Muscle of leg (tissue), 11 donors: ENCODE measurements around the gene CDX2. TPM values are rescaled to one million over a fixed set of nuclear protein-coding genes. Genes with fewer than 3 reads are reported as not detected.

Experiments
- DNase-seq: peaks from one replicate; pipeline ENCODE4 v3.0.0; 2013
- H3K27ac ChIP-seq: one replicate; pipeline ENCODE4 v1.5.1; 2013; ENCODE audit warnings: mild to moderate bottlenecking, low read length, control low read depth
- H3K27me3 ChIP-seq: one replicate; pipeline ENCODE4 v1.6.1; 2013; ENCODE audit warnings: low read length; ENCODE audit not compliant: control insufficient read depth, insufficient read depth
- H3K36me3 ChIP-seq: one replicate; pipeline ENCODE4 v1.6.1; 2013; ENCODE audit warnings: low read length; ENCODE audit not compliant: control insufficient read depth, insufficient read depth
- H3K4me1 ChIP-seq: one replicate; pipeline ENCODE4 v1.6.1; 2013; ENCODE audit warnings: low read length; ENCODE audit not compliant: control insufficient read depth, insufficient read depth
- H3K4me3 ChIP-seq: one replicate; pipeline ENCODE4 v1.5.1; 2013; ENCODE audit warnings: low read length, control low read depth
- H3K9me3 ChIP-seq: replicated peaks from 2 replicates; pipeline ENCODE4 v1.6.1; 2013; ENCODE audit warnings: low read depth, low read length; ENCODE audit not compliant: control insufficient read depth
- WGBS: methylation state at CpG from one replicate; pipeline ENCODE4 v1.1.5; 2013; ENCODE audit warnings: missing lambda C conversion rate; ENCODE audit not compliant: insufficient coverage; 5-methylcytosine and 5-hydroxymethylcytosine counted together
- polyA plus RNA-seq, 8 donors: library from polyadenylated mRNA; unstranded; fragments of 120-200 nt; gene quantifications; one replicate each; pipeline versions ENCODE4 v1.2.1 to v1.2.3, GENCODE V29; 2013; ENCODE audit warnings: inconsistent platforms in 1 of 8, low replicate concordance in 1 of 8; ENCODE audit not compliant: insufficient read length in 8 of 8, insufficient read depth in 1 of 8
- total RNA-seq: library from RNA; stranded (reverse); fragments of 120-200 nt; gene quantifications from one replicate; pipeline ENCODE4 v1.2.4, GENCODE V29; 2013

The CDX2 gene
- total and polyA plus RNA-seq, 9 donors = 0.98 to 5.3 TPM; not detected in 7

DNA sequence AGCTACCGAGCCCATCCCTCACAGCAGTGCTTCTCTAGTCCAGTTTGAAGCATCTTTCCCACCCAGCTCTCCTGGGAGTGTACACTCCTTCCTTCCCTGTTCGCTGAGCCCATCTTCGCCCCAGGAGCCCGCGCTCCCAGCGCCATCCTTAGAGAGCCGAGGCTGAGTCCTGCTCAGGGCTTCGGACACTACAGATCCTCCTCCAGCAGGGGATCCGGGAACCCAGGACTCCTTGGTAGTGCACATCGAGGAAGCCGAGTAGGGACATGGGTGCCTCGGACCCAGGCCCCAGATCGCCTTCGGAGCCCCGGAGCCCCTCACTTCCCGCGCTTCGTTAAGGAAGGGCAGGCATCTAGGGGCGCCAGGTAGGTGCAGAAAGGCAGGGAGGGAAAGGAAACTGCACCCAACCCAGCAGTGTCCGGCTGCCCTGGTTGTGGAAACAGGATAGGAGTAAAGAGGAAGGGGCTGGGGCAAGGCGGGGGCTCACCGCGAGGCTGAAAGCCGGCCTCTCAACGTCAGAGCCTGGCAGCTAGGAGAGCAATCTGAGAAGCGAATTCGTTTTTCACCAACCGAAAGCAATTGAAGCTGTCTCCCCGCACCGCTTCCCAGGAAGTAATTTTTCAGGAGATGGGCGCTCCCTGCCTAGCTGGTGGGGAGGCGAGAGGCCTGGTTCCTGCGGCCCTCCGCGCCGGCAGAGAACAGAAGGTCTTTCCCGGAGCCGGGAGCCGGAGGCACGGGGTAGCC, 48.3 kb downstream of the CDX2 start:
- Histone ChIP-seq H3K4me1 (peaks cover 23% of the 10 kb centered on the region), H3K9me3 (no peaks in the 10 kb centered on the region), H3K4me3 (peak overlapping the region; percentile 22), H3K27me3 (peaks cover 98% of the 10 kb centered on the region), H3K27ac (no peak overlapping the region), H3K36me3 (no peaks in the 10 kb centered on the region)
- DNase-seq = peak; percentile 31
- WGBS = under 1% methylated on average over 40 of the region's 40 CpGs

DNA sequence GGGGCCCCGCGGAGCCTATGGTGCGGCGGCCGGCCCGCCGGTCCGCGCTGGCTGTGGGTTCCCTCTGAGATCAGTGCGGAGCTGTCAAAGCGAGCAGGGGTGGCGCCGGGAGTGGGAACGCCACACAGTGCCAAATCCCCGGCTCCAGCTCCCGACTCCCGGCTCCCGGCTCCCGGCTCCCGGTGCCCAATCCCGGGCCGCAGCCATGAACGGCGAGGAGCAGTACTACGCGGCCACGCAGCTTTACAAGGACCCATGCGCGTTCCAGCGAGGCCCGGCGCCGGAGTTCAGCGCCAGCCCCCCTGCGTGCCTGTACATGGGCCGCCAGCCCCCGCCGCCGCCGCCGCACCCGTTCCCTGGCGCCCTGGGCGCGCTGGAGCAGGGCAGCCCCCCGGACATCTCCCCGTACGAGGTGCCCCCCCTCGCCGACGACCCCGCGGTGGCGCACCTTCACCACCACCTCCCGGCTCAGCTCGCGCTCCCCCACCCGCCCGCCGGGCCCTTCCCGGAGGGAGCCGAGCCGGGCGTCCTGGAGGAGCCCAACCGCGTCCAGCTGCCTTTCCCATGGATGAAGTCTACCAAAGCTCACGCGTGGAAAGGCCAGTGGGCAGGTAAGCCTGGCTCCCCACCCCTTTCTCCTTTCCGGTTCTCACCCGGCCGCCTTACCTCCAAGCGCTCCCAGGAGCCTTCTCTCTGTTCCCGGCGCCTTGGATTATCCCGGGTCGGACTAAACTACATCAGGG, 49.0 kb downstream of the CDX2 start, which contains the start of gene PDX1:
Gene PDX1, plus strand, starts transcription at position 67 of the 743 bp plus-strand sequence. Its CDS starts 139 bp downstream, at position 206.
- Histone ChIP-seq H3K27ac (no peak within 1 kb of the TSS), H3K36me3 (no peaks in the 10 kb centered on the region), H3K27me3 (peaks cover 98% of the 10 kb centered on the region), H3K4me3 (peak within 1 kb of the TSS; percentile 22), H3K9me3 (no peaks in the 10 kb centered on the region), H3K4me1 (peaks cover 23% of the 10 kb centered on the region)
- under 1% methylated on average over 74 of the region's 76 CpGs for WGBS
- DNase-seq = peak; percentile 46

DNA sequence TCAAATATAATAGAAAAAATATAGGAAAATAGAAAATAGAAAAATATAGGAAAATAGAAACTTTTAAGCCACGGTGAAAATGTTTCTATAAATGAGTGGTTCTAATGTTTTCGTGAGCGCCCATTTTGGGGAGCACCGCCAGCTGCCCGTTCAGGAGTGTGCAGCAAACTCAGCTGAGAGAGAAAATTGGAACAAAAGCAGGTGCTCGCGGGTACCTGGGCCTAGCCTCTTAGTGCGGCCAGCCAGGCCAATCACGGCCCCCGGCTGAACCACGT, 49.5 kb downstream of the CDX2 start:
- no peaks in the 10 kb centered on the region for H3K36me3 ChIP-seq
- no peak for DNase-seq
- peaks cover 23% of the 10 kb centered on the region for H3K4me1 ChIP-seq
- WGBS = 2% methylated on average over 10 of the region's 11 CpGs
- H3K4me3 ChIP-seq = no peak overlapping the region
- H3K27me3 ChIP-seq = peaks cover 97% of the 10 kb centered on the region
- no peak overlapping the region for H3K27ac ChIP-seq
- no peaks in the 10 kb centered on the region for H3K9me3 ChIP-seq

DNA sequence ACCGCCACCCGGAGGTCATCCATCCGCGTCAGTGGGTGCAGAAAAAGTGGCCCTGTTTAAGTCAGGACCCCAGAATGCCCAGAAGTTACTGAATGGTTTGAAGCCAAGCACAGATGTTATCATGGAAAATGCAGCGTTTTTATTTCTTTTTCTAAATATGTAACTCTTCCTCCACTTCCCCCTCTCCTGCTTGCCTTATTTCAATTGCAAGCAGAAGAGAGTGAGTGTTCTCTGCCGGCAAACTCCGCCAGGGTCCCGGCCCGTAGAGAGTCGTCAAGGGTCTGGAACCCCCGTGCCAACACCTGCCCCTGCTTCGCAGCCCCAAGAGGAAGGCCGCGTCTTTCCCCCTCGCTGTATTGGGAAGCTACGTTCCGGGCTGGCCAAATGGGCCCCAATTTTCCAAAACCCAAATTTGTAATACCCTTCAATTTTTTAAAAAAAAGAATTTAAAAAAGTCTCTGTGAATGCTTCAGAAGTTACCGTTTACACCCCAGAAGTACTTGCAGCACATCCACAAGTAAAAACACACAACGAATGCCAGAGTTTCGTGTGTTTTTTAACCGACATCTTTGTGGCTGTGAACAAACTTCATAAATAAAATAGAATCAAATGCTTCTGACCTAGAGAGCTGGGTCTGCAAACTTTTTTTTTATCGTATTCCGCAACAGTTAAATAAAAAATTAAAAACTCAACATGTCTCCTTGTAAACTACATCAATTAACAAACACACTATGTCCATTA, 50.0 kb downstream of the CDX2 start:
- 2% methylated on average over 8 of the region's 23 CpGs for WGBS
- Histone ChIP-seq H3K36me3 (no peaks in the 10 kb centered on the region), H3K4me3 (no peak overlapping the region), H3K27ac (no peak overlapping the region), H3K4me1 (peaks cover 23% of the 10 kb centered on the region), H3K27me3 (peaks cover 96% of the 10 kb centered on the region), H3K9me3 (no peaks in the 10 kb centered on the region)
- DNase-seq = no peak

DNA sequence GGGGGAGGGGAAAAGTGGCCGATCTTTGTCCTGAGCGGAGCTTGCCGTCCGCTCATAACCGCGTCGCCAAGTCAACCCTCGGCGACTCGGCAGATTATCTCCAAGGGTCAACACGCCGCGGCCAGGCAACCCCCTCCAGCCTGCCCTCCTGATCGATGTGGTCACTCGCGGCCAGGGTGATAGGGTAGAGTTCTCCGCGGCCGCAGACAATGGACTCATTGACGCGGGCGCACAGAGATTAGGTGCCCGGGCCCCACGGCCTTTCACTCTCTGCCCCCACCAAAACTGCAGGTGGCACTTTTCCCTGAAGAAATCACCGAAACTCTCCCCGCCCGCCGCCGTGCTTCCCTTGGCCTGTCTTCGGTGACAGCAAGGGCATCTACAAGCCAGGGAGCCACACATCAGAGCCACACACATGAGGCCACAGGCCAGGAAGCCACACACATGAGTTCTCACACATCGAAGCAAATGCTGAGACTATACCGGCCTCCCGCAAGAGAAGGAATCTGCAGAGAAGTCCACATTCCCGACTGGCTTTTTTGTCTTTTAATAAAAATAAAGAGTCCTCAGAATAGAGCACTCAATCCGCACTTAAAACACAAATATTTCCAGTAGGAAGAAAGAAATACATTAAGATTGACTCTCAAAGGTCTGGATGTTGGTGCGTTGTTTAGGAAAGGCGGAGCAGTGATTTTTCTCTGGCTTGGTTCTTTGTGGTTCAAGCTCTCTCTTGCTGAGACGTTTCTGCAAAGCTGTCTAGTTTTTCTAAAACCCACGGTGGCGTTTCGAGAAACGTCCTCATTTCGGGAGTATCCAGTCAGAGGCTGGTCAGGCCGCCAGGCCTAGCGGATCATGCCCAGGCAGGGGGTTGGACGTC, 50.8 kb downstream of the CDX2 start:
- Histone ChIP-seq H3K4me3 (no peak overlapping the region), H3K9me3 (no peaks in the 10 kb centered on the region), H3K27me3 (peaks cover 97% of the 10 kb centered on the region), H3K27ac (no peak overlapping the region), H3K36me3 (no peaks in the 10 kb centered on the region), H3K4me1 (peaks cover 23% of the 10 kb centered on the region)
- WGBS = 8% methylated on average over 43 of the region's 46 CpGs
- DNase-seq = no peak

DNA sequence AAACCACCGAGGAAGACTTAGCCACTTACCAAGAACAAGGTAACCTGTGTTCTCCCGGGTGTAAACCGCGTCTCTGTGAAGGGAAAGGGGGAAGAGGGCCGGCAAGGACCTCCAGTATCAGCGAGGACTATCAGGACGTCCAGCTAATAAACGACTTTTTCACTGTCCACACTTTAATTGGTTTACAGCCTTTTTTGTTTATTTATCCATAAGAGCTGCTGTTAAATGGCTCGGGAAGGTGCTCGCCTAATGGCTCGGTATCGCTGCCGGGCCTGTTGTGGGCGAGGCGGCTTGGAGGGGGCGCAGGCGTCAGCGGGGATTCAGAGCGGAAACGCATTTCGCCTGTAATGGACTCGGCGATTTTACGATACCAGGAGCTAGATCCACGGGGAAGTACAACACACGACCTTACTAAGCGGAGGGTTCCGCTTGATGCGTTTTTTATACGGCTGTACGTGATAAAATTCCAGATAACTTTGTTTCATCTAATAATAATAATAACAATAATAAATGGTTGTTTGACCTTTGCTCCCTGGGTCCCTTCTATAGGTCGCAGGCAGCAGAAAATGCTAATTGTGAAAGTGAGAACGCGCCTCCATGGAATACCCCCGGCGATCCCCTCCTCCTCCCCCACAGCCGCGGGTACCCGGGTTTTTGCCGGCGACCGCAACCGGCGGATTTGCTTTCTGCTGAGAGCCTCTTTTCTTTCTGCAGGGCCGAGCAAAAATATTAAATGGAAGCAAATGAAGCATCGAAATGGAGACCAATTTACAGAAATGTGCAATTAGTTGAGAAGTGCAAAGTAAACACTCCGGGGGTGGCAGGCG, 51.8 kb downstream of the CDX2 start:
- whole genome bisulfite sequencing = 2% methylated on average over 18 of the region's 48 CpGs
- Histone ChIP-seq H3K4me1 (peaks cover 23% of the 10 kb centered on the region), H3K4me3 (no peak overlapping the region), H3K9me3 (no peaks in the 10 kb centered on the region), H3K27me3 (peaks cover 92% of the 10 kb centered on the region), H3K27ac (no peak overlapping the region), H3K36me3 (no peaks in the 10 kb centered on the region)
- DNase-seq = no peak

DNA sequence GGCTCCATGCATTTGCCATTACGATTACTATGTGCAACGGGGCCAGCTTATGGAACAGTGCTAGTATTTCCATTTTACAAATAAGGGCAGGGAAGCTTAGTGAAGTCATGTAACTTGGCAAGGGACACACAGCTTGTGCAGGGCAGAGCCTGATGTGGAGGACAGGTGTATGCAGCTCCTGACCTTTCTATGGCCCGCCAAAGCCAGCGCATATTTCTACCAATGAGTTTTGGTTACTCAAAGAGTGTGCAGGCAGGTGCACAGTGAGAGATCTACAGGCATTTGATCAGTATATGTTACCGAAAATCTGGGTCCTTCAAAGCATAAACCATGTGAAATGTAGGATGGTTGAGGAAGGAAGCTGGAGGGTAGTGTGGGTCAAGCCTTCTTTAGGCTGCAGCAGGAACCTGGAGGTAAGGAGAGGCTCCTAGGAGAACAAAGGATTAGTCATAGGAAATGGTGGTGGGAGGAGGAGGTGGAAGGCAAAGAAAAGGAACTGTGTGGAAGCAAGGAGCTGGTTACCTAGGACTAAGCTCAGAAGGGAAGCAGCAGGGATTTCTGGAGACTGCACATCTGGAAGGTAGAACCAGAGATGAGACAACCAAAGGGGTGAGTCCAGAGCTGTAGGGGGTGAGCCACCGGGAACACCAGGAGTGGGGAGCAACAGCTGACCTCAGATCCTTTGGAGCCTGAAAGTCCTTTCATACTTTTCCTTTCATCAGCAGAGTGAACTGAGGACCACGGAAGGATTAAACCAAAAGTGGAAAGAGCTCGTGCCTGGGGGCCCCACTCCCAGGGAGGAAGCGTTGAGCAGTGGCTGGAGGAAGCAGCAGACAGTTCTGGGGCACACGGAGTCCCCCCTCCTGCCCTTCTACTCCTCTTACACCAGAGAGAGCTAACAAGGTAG, 53.6 kb downstream of the CDX2 start:
- WGBS = 44% methylated on average over 5 of the region's 10 CpGs
- Histone ChIP-seq H3K4me1 (peaks cover 11% of the 10 kb centered on the region), H3K27me3 (peaks cover 85% of the 10 kb centered on the region), H3K27ac (no peak overlapping the region), H3K9me3 (no peaks in the 10 kb centered on the region), H3K36me3 (no peaks in the 10 kb centered on the region), H3K4me3 (no peak overlapping the region)
- no peak for DNase-seq

DNA sequence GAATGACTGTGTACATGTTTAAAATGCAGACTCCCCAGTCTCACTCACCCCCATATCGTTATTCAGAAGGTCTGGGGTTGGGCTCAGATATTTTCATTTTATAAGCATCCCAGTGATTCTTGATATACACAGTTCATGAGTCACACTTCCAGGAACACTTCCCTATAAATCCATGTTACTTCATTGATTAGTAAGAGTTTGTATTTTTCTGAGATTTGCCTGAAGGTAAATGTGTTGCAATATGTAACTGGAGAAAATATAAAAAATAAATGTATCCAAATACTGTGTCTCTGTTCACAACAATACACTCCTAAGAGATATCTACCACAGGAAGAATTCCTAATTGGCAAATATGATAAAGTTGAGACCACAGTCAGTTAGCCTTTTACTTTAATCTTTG, 56.0 kb downstream of the CDX2 start:
- Histone ChIP-seq H3K4me1 (peaks cover 3% of the 10 kb centered on the region), H3K27me3 (peaks cover 71% of the 10 kb centered on the region), H3K27ac (no peak overlapping the region), H3K4me3 (no peak overlapping the region), H3K36me3 (no peaks in the 10 kb centered on the region), H3K9me3 (no peaks in the 10 kb centered on the region)
- WGBS = no CpG with 5 or more reads among the region's 1 CpG
- no peak for DNase-seq
